COR-L47 (cell line): ENCODE measurements around the gene FBXO48.

ENCODE experiments used
- DNase-seq: peaks from one replicate; lab custom pipeline; 2025; lab: John Stamatoyannopoulos, UW

FBXO48 gene

DNA sequence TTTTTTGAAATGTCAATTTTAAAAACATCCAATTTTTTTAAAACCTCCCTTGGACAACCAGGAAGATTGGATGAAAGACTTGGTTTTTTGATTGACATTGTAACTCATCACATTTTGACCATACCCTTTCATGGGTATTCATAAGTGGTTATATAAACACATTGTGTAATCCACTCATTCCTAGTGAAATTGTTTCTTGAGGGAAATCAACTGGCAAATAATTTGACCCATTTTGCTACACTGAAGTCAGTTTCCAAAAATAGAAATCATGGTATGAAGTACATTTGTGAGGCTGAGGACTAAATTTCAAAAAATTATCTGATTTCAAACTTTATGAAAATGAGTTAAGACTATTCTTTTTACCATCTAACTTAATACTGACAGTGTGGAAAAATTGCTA, 31.5 kb downstream of the FBXO48 start:
- DNase-seq = no peak

DNA sequence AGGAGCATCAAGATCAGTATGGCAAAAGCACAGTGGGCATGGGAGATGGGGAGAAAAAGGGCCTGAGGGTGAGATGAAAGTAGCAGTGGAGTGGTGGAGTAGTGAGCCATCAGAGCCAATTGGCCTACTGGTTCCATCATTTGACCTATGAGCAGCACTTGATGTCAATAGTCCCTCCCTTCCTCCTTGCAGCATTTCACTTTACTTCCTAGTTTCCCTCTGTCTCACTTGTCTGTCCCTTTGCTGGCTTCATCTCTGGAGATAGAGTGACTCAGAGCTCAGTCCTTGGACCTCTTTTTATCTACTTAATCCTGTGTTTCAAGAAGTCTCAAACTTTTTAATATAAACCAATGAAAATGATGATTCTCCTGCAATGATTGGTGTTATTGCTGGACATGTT, 32.1 kb downstream of the FBXO48 start:
- DNase-seq = no peak

DNA sequence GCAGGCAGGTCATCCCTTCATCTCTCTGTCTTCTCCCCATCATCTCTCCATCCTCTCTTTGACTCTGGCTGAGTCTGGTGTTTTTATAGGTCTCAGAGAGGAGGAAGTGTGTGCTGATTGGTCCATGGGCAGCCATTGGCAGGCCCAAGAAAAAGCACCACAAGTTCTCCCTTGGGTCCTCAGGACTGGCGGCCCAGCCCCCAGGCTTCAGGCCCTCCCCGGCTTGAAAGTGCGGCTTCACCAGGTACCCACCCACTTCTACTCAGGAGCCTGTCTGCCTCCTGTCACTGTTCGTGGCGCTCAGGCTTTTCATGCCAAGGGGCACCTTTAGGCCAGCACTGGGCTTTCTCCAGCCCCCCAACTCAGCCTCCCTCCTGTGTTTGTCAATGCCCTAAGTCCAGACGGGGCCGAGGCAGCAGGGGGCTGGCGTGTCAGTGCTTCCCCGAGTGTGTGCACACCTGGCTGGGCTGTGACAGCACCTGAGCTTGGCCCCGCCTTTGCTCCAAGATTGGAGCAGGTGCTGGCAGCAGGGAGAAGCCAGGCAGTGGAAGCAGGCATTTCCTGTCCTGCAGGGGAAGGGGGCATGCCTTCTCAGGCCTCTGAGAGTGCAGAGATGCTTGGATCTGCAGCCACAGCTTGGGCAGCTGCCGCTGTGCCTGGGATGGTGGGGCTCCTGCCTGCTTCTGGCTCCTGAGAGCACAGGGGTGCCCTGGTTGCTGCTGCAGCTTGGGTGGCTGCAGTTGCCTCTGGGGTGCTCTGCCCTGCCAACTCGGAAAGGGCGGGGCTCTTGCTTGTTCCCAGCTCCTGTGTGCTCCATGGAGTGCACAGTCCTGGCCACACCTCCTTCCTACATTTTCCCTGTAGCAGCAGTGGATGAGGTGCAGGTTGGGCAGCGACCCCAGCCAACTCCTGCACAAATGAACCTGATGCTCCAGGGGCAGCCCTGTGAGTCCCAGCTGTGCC, 34.1 kb downstream of the FBXO48 start:
- DNase-seq = no peak

DNA sequence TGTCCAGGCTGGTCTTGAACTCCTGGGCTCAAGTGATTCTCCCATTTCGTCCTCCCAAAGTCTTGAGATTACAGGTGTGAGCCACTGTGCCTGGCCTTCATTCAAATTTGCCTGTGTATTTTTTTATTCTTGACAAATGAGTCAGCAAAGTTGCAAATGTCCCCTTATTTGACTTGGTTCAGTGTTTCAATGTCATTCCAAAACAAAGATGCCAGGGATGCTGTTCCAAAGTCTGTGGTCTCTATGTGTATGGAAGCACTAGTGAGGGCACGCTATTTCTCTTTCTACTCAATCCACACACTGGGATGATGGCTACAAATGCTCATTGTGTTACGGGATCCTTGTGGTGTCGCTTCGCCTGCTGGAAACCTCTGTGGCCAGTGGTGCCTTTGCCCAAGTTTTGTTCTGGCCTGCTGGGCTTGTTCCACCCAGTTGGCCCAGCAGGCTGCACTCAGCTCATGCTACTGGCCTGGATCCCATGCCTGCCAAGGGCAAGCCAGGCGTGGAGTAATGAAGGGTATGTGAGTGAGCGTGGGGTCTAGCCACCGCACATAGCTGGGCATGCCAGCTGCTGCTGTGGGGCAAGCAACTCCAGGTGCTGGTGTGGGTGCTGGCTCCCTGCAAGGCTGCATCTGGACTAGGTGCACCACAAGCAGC, 35.6 kb downstream of the FBXO48 start:
- no peak for DNase-seq

DNA sequence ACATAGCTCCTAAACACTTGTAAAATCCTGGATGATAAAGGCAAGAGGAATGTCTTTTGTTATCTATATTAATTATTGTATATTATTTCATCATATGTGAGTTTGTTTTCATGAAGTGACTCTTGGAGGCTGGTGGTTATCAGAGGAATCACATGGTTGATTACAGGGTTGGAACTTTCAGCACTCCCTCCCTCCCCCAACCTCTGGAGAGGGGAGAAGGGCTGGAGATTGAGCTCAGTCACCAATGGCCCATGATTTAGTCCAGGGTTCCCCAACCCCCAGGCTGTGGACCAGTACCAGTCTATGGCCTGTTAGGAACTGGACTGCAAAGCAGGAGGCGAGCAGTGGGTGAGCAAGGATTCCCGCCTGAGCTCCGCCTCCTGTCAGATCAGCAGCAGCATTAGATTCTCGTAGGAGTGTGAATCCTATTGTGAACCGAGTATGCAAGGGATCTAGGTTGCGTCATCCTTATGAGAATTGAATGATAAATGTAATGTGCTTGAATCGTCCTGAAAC, 37.7 kb downstream of the FBXO48 start:
- no peak for DNase-seq

DNA sequence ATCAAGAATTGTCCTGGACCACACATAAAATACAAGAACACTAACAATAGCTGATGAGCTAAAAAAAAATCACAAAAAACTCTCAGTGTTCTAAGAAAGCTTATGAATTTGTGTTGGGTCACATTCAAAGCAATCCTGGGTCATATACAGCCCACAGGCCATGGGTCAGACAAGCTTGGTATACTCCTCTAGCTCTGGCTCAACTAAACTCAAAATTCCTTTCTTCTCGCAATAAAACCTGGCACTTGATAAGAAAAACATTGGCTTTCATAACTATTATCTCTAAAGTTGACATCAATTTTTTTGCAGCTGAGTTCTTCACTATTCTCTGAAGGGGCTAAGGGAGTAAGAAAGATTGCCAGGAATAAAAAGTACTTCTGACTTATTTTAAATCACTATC, 38.3 kb downstream of the FBXO48 start:
- DNase-seq = no peak

DNA sequence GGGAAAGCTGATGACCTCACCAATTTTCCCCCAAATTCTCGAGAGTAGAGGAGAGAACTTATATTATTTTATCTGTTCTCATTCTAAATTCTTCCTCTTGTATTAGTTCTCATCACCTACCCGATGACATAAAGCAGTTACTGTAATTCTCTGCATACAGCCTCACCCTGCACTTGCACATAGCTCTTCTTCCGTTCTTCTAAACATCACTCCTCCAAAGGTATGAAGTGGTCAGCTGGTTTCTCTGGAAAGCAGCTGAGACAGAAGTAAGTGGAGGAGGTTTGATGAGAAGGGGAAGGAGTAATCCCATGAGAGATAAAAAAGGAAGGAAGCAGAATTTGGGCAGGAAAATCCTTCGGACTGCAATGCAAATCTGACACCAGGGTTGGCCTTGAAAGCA, 39.0 kb downstream of the FBXO48 start:
- no peak for DNase-seq

DNA sequence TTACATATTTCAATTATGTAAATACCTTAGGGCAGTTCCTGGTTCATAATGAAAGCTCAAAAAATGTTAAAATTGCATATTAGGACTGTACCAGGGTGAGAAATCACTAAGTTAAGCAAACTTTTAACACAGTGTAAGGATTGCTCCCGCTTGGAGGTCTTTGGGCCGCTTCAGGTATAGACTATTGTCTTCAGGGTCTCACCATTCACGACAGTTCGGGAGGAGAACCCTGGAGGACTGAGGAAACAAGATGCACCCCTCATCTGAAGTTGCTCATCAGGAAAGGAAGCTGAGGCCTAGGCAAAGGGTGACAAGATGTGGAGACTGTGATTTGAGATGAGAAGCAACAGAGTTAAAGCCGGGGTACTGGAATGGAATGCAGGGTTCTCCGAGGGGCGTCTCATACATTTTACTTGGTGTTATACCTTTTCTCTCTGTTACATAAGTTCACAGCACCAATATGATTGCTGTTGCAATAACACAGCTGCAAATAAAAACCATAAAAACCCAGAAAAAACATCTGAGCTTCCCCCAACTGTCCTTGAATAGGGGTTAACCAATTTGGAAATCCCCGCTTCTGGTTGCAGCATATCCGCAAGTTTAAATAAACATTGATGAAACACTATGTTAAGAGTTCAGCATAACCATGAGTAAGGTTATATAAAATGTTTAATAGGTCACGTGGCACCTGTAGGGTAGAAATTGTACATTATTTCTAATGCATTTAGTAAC, 40.1 kb downstream of the FBXO48 start:
- no peak for DNase-seq

DNA sequence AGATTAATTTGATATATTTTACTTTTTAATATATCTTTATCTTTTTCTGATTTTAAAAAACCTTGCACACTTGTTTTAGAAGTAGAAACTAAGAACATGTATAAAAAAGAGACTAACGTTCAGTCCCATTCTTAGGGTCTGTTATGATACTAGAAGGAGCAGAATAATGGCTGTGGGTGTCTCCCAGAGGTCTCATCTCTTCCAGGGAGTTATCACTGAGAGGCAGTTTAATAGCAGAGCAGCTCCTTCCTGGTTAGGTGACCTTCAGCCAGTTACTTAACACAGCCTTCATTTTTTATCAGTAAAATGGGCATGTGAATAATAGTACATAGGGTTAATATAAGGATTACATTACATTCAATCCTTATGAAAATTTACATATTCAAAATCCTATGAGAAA, 40.6 kb downstream of the FBXO48 start:
- no peak for DNase-seq

DNA sequence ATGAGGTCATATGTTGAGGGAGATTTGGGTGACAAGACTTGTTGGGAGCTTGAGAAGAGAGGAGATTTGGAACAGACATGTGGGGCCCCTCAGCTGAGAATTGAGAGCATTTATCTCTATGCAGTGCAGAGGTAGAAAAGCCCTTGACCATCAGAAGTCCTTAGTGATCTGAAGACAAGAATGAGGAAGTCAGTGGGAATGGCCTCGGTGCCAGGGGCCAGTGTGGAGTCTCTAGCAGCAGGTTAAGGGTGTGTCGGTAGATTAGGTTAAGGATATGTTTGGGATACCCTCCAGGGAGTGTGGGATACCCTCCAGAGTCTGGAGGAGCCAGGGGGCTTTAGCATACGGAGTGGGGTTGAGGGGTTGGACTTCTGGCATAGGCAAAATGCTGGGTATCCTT, 41.6 kb downstream of the FBXO48 start:
- DNase-seq = no peak

DNA sequence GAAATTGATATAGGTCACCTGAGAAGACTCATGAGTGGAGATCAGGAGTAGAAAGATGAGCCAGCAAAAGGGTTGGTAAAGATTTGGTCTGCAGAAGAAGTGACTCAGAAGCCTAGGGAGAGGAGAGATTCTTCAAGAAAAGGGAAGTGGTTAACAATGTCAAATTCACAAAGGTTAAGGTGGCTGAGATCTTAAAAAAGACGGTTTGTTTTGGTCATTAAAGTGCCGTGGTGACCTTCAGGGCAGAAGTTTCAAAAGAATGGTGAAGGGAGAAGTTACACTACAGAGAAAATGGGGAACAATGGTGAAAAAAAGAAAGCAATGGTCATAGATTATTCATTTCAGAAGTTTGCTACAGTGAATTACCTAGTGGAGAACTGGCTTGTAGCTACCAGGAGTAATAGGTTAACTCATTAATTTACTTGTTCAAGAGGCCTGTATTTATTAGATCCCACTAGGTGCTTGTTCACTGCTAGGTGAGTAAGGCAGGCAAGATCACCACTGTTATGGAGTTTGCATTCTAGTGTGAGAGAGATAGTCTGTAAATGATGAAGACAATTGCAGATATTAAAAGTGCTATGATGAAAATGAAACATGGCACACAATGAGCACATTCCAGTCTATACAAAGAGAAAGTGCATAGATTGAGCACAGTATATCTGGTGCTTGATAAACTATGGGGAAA, 43.0 kb downstream of the FBXO48 start:
- no peak for DNase-seq

DNA sequence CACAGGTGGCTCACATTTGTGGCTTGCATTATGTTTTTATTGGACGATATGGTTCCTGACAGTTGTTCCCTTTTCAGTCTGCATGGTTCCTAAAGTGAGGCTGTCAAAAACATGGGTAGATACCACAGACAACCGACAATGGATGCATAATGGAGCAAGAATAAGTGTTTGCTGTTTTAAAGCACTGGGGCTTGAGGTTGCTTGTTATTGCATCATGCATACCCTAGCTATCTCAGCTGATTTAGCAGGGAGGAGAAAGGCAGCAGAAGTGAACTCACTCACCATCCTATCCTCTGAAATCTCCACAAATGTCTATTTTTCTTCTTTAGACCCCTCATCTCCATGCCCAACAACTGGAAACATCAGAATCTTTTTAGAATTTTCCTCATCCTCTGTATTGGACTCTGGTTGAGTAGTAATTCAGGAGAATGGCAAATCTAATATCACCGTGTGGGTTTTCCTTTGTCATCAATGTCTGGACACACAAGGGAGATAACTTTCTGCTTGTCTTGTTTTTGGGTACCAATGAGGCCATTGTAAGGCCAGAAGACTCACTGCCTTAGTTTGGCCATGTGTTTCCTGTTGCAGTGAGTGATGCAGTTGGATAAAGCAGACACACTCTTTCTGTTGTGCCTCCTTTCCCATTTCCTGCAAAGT, 46.7 kb downstream of the FBXO48 start:
- no peak for DNase-seq

DNA sequence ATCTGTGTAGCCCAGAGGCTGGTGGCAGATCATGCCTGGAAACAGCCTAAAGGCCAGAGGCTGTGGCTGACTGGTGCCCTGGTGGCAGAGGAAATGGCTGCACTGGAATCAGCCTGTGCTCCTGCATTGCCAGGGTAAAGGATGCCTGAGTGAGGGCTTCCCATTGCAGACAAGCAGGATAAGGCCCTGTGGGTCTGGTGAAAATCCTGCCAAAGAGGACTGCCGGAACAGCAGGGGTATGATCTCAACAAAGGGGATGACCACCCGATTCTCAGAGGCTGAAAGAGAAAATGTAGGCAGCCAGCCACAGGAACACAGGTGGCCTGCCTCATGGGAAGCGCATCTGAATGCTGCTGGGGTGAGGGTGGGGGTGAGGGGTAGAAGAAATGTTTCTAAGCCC, 48.2 kb downstream of the FBXO48 start:
- DNase-seq = no peak

DNA sequence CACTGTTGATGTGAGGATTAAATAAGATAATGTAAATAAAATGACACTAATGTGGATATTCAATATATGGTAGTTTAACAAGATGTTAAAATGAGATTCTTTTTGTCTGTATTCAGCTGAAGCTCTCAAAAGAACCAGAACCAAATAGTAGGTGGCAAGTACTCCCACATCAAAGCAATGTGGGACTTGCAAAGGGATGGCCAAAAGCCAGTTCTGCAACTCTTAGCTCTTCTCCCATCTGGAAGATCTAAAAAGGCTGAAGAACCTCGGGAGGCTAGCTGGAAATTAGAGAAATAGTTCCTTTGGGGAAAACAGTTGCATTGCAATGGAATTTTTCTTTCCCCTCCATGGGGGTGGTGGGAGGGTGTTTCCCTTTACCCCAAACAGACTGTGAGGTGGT, 48.7 kb downstream of the FBXO48 start:
- no peak for DNase-seq

DNA sequence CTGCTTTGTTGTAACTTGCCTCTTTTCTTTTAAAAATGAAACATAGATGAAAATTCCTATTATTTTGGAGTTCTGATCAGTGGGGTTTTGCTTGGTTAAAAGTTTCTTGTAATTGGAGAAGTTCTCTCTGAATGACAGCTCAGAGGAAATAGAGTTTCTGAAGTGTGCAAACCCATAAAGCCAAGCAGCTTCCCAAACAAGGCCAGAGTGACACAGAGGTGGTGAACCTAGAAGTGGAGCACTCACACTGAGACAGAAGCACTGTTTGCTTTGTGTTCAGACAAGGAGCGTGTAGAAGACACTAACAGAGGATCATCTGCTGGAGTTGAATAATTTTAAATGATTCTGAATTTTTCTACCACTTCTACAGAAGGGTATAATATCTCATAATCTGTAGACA, 49.2 kb downstream of the FBXO48 start:
- no peak for DNase-seq

DNA sequence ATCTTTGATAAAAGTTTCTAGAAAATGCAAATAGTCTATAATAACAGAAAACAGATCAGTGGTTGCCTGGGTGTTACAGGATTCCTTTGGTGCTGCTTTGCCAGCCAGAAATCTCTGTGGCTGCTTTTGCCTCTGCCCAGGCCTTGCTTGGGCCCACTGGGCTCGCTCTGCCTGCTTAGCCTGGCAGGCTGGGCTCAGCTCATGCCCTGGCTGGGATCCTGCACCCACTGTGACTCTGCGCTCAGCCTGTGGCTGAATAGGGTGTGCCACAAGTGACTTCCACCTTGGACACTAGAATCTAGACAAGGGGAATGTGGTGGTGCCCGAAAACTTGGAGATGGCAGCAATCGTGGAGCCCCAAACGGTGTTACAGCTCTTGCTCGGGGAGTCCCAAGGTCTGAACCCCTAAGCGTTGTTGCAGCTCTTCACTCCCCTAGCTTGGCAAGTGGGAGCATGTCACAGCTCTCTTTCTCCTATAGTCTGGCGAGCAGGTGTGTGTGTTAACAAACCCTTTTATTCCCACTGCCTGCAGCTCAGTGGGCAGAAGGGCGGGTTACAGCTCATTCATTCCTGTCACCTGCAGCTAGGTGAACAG, 50.9 kb downstream of the FBXO48 start:
- DNase-seq = no peak

DNA sequence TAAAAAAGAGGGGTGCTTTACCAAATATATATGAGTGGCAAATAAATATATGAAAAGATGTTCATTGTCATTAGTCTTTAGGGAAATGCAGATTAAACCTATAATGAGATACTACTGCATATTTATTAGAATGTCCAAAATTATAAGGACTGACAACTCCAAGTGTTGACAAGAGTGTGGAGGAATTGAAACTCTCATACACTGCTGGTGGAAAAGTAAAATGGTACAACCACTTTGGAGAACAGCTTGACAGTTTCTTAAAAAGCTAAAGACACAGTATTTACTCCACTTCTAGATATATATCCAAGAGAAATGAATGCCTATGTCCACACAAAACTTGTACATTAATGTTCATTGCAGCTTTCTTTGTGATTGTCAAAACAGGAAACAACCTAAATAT, 51.6 kb downstream of the FBXO48 start:
- DNase-seq = no peak

DNA sequence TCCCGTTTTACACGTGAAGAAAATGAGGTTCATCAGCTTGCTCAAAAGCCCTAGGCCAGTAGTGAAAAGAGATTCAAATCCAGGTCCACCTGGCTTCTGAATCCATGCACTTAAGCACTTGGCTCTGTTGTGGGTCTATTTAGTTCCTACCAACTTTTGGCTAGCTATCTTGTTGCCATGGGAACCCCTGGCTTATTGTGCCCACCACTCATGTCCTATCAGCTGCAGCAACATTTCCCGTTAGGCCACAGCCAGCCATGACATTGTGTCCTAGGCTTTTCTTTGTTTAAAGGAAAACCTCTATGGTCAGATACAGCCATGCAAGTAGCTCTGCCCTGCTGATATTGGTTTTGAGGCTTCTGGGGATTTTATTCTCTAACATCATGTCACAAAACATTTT, 52.2 kb downstream of the FBXO48 start:
- DNase-seq = no peak

DNA sequence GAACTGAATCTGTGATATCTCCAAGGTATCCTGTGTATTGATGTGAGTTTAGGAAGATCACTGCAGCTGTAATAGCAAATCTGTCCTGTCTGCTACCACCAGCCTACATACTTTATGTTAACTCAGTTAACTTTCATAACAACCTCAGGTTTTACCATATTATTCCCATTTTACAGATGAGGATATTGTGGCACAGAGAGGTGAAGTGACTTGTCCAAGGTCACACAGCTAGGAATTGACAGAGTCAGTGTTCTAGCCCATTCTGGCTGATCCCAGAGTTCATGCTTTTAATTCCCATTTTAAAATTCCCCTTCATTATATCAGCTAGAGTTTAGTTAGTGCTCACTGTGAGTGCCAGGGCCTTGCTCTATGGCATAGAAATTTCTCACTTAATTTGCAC, 52.6 kb downstream of the FBXO48 start:
- no peak for DNase-seq

DNA sequence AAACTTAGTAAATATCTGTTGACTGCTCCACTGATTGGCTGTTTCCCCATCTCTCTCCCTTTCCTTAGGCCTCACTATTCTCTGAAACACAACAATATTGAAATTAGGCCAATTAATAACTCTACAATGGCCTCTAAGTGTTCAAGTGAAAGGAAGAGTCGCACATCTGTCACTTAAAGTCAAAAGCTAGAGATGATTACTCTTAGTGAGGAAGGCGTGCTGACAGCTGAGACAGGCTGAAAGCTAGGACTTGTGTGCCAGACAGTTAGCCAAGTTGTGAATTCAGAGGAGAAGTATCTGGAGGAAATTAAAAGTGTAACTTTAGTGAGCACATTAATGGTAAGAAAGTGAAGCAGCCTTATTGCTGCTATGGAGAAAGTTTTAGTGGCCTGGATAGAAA, 53.6 kb downstream of the FBXO48 start:
- DNase-seq = no peak
